HG03135 (cell line): Measurements from ENCODE around the gene PAPOLA.
"Not testable (repeated sequence)": the region's sequence is repeated elsewhere in the genome, so short reads cannot be mapped to it uniquely, and the experiment has no call there.

Experiments
- ATAC-seq: cut with Tn5 transposase; IDR thresholded peaks from one replicate; pipeline ENCODE4 v1.9.1; 2021; ENCODE audit warnings: mild to moderate bottlenecking, moderate library complexity; ENCODE audit not compliant: unreplicated experiment

Gene PAPOLA

DNA sequence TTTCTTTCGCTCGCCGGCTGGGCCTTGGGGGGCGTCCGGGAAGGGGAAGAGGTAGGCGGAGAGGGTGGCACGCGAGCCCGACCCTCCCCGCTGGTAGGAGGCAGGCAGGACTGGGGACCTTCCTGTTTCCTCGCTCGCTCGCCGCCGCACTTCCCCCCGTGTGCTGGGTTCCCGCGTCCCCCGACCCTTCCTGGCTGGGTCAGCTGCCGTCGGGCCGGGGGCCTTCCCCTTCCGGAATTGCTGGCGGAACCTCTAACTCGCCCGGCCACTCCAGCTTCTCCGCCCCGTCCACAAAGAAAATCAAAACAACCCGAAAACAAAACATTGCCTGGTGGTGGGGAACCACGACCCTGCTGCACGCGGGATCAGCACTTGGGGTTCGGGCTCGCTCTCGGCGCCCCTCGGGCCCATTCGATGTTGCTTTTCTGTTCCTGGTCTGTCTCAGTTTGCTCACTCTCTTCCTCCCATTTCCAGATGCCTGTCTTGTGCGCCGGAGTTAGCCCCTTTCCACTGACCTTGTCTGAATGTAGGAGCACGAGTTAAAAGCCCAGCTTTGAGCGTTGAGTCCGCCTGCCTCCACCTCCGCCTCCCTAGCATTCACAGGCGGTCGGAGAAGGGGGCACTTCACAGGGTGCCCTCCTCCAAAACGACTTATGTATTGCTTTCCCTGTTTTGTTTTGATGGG is 581 bp downstream of the PAPOLA start:
- peak; percentile 38 for ATAC-seq

DNA sequence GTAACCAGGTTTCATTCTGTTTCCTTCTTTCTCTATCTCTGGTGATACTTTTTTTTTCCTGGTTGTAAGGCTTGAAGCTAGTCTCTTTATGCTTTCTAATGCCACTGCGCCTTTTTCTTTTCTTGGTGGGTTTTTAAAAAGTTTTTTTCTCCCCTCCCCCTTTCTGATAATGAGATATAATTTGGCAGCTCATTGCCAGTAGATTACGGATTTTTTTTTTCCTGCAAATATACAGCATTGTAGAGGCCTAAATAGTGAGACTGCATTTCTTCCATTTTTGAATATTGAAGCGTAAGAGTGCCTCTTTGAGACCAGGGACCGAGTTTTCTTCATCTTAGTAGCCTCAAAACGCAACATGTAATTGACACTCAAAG is 1.1 kb downstream of the PAPOLA start:
- no peak for ATAC-seq

DNA sequence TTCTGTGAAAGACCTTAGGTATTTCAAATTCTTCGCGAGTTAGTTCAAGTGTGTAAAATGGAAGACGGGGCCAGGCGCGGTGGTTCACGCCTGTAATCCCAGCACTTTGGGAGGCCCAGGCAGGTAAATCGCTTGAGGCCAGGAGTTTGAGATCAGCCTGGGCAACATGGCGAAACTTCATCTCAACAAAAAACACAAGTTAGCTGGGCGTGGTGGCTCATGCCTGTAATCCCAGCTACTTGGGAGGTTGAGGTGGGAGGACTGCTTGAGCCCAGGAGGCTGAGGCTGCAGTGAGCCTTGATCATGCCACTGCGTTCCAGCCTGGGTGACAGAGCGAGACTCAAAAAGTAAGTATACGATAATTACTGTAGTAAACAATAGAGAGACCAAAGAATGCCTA is 2.2 kb downstream of the PAPOLA start:
- ATAC-seq = not testable (repeated sequence)

DNA sequence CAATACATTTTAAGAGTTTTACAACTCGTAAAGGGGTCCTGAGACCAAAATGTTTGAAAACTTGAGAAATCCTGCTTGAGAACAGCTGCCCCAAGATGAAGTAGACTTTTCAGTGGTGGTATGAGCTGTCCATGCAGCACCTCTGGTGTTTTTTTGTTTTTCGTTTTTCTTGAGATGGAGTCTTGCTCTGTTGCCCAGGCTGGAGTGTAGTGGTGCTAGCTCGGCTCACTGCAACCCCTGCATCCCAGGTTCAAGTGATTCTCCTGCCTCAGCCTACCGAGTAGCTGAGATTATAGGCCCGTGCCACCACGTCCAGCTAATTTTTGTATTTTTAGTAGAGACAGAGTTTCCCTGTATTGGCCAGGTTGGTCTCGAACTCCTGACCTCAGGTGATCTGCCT is 5.5 kb downstream of the PAPOLA start:
- ATAC-seq = no peak

DNA sequence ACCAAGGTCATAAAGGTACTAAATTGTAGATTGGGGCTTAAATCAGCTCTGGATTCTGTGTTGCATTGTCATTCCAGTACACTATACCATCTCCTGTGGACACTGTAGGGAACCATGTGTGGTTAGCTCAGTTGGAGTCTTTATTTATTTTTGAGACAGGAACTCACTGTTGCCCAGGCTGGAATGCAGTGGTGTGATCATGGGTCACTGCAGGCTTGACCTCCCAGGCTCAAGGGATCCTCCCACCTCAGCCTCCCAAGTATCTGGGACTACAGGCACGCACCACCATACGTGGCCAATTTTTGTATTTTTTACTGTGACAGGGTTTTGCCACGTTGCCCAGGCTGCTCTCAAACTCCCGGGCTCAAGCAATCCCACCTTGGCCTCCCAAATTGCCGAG is 6.7 kb downstream of the PAPOLA start:
- no peak for ATAC-seq

DNA sequence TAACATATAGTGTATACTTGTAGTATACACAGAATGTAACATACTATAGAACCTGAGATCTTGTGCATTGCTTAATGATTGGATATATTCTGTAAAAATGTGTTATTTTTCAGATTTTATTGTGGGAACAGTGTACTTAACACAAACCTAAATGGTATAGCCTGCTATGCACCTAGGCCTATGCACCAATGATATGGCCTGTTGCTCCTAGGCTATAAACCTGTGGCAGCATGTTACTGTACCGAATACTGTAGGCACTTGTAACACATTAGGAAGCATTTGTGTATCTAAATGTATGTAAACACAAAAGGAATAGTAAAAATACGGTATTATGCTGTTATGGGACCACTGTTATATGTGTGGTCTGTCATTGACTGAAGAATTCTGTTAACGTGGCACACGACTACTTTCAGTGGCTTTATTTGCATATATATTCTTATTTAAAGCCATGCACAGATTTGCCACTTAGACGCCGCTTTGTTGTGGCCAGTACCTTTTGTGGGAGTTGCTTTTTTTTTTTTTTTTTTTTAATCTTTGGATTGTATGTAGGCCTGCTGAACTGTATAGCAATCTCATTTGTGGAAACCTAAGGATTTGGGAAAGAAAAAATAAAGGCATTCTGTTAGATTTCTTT is 7.4 kb downstream of the PAPOLA start:
- ATAC-seq = no peak

DNA sequence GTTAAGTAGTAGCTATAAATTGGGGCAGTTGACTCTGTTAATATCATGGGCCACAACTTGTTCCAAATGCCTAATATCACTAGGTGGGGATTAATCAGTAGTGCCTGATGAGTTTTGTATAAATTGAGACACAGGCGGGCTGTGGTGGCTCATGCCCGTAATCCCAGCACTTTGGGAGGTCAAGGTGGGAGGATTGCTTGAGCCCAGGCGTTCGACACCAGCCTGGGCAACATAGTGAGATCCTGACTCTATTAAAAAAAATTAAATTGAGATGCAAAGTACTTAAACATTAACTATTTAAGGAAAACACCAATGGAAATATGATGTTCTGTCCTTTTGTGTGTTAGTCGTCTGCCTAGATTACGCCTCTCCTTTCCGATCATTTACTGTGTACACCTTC is 9.0 kb downstream of the PAPOLA start:
- no peak for ATAC-seq

DNA sequence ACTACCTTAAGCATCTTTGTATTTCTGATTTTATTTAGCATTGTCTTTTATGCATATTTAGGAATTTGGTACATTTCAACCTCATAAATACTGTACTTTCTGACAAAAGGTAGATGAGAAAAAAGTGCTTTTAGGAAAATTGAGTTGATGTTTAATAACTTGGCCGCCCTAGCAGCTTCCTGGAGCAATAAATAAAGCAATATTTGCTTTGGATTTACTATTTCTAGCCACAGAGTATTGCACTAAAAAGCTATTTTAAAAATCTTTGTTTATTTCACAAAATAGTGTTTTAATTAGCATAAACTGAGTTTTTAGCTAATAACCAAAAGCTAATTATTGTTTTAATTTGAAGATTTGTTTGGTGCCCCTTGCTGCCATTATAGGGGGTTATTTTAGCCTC is 9.5 kb downstream of the PAPOLA start:
- ATAC-seq = no peak

DNA sequence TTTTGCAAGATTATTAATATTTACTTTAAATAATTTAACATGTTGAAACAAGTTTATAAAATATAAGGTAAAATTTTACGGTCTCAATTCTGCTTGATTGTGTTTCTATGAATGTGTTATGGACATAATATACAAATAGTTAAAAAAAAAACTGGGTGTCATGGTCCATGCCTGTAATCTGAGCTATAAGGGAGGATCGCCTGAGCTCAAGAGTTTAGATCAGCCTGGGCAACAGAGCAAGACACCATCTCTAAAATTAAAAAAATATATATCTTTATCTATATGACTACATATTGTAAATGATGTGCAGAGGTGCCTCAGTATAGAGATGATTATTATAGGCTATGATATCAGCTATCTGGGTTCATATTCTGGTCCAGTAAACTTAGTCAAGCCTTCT is 9.9 kb downstream of the PAPOLA start:
- no peak for ATAC-seq

DNA sequence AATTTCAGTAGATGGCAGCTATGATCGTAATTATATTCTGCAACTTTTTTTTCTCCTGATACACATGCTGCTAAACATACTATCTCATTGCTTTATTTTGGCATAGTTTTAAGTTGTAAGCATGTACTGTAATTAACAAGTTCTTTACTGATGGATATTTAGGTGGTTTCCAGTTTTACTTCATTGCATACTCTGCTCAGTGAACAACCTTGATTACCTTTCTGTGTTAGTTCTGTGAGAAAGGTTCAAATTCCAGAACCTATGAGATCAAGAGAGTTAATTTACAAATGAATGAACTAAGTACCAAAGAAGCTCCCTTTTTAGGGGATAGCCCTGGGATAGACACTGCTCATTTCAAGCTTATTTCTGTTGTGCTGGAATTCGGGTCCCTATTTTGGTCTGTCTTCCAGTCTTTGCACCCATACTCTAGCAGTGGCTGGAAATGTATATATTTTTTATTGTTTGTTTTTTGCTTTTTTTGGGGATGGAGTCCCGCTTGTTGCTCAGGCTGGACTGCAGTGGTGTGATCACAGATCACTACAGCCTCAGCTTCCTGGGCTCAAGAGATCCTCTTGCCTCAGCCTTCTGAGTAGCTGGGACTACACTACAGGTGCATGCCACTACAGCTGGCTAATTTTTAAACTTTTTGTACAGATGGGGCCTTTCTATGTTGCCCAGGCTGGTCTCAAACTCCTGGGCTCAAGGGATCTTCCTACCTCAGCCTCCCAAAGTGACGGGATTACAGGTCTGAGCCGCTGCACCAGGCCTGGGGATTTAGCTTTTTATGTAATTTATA is 10.6 kb downstream of the PAPOLA start:
- no peak for ATAC-seq

DNA sequence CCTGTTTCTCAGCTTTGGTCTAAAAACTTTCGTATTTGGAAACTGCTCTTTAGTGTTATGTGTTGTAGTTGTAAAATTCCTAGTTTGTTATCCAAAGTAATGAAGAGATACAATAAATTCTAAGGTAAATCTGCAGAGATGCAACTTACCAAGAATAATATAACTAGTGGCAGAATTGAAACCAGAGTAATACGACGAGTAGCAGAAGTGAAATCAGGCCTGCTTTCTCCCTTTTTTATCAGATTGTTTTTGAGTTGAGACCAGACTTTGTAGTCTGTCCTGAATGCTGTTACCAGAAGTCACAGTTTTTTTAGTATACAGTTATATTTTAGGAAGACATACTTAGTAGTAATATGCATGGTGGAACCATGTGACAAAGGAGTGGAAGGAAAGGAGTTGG is 12.5 kb downstream of the PAPOLA start:
- no peak for ATAC-seq

DNA sequence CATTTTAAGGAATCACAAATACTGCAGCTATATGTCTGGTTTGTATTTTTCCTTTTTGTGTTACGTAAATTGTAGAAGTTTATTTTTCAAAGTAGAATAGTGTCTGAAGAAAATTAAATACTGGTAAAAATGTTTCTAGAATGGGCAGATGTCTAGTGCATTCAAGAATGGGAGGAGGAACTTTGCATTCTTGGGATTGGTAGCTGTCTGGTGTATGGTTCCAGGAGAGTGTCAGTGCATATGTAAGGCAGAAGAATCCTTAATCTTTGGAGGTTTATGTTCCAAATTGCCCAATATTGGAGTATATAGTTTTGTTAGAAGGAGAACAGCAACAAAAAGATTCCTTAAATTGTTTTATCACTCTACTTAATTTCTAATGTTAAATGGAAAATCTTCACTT is 13.5 kb downstream of the PAPOLA start:
- ATAC-seq = no peak

DNA sequence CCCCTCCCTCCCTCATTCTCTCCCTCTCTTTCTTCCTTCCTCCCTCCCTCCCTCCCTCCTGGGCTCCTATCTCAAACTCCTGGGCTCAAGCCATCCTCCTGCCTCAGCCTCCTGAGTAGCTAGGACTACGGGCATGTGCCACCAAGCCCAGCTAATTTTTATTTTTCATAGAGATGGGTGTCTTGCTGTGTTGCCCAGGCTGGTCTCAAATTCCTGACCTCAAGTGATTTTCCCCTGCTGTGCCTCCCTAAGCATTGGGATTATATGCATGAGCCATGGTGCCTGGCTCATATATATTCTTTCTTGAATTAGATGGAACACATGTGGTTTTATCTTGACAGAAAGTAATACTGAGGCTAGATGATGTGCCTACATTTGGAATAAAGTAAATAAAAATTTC is 14.2 kb downstream of the PAPOLA start:
- no peak for ATAC-seq

DNA sequence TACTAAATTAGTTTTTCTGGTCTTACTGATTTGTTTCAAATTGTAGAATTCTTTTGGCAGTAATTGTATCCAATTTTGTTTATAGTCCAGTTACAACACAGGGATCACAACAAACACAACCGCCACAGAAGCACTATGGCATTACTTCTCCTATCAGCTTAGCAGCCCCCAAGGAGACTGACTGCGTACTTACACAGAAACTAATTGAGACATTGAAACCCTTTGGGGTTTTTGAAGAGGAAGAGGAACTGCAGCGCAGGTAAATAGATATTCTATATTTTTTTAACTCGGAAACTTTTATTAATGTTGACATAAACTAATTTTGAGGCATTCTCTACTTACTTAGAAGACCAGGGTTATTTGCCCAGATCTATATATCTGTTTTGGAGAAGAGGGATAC is 17.8 kb downstream of the PAPOLA start:
- ATAC-seq = no peak

DNA sequence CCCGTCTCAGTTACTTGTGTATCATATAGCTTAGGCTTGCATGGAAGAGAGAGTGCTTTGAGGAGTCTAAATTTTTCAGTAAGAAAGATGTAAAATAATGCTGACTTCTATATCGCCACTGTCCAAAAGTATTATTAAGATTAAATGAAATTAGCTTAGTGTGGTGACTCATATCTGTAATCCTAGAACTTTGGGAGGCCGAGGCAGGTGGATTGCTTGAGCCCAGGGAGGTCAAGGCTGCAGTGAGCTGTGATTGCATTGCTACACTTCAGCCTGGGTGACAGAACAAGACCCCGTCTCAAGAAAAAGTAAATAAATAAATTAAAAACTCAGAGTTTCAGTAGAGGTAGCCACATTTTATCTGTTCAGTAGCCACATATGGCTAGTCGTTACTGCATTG is 23.3 kb downstream of the PAPOLA start:
- no peak for ATAC-seq

DNA sequence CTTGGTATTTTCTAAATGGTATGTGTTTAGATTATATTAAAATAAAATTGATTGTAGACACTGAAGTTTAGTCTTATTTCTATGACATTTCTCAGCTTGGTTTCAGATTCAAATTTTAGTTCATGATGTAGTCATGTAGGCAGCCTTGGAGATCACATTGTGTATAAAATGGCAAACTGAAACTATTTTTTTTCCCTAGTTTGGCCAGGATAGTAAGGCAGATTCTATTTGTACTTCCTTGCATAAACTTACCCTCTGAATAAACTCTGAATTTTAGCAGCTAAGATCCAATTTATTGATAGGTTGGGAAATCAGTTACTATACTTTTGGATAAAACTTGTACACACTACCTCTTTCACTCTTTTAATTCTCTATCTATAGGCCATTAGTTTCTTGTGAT is 30.4 kb downstream of the PAPOLA start:
- no peak for ATAC-seq

DNA sequence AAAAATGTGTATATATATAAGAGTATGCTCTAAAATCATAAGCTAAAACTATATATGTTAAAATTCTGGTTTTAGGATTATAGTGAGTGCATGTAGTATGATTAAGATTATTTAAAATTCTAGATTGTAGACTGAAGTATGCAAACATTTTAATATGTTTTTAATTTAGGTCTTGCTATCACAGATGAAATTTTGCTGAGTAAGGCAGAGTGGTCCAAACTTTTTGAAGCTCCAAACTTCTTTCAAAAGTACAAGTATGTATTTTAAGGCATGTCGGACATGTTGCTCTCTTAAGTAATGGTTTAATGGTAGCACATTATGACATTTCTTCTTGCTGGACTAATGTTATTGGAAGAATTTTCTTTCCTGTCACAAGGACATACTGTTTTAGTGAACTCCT is 34.6 kb downstream of the PAPOLA start:
- ATAC-seq = no peak

DNA sequence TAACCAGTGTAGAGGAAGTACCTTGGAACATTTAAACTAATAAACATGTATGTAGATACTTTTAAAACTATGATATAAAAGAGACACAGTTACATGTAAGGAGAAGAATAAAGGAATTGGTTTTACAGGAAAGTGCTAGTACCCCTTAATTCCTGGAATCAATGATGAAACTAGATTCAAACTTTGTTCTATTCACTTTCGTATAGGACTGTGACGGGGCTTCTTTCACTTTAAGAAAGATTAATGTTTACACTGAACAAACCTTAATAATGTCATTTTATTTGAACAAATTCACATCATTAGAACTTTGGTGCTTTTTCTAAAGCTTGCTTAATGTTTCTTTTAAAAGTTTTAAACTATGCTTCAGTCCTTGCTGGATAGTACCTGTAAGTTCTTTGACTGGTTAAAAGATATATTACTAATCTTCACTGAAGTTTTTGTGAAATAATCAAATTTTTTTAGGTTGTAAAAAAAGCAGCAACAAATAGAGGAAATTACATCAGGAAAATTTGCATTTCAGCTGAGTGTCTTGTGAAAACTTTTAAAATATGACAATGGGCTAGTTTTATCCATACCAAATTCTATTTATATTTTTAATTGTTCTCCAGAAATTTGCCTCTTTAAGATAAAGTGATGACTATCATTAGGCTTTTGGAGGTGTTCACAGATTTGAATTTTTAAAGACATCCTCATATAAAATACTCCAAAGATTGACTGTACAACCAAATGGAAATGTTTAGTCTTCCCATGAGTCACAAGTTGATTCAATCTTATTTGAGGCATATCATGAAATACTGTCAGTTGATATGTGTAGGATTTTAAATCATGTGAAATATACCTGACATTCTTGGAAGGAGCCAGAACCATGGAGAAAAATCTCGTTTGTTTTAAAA is 36.2 kb downstream of the PAPOLA start:
- no peak for ATAC-seq

DNA sequence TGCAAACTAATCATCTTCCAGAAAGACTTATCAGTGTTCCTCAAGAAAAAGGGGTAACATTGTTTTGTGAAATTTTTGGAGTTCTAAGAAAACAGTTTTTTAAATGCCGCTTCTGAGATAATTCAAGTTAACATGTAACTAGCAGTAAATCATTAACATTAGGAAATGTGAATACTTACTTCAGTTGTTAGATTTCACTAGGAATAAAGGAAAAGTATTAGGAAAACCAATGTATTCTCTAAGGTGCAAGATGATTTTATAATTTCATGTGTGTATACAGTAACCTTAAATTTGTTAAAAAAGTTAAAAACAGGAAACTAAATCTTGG is 36.8 kb downstream of the PAPOLA start:
- no peak for ATAC-seq

DNA sequence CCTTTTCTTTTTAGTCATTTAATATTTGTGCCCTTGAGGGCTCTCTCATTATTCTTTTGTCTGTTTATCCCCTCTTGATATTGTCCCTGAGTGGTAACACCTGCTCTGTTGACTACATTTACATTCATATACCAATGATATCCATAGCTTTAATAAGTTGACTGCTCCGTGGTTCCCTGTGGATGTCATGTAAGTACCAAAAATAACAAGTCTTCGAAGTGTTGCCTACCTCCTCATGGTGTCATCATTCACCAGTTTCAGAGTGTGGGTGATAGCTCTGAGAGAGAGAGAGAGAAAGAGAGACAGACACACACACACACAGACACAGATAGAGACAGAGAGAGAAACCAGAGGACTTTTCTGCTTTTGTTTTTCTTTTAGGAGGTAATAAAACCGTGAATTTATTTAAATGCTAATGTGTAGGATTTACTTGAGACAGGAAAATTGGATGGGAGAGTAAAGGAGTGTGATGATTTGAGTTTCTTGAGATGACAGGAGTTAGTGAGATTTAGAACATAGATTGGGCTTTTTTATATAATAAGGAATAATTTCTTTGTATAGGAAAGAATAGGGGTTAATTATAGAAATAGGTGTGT is 52.2 kb downstream of the PAPOLA start:
- no peak for ATAC-seq

DNA sequence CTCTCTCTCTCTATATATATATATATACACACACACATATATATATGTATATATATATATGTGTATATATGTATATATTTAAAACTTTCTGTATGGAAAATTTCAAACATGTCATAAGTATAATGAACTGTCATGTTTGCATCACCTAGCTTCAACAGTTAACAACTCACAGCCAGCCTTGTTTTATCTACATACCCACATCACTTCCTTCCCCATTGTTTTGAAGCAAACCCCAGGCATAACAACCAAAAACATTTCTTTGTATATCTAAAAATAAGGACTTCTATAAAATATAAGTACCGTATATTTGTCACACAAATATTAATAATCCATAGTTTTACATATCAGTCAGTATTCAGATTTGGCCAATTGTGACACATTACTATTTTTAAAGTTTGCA is 57.4 kb downstream of the PAPOLA start:
- no peak for ATAC-seq
